D721Med (cell line): Measurements from ENCODE around the gene PRKCQ.

Experiments
- DNase-seq: peaks from one replicate; pipeline ENCODE4 v3.0.0; 2011; ENCODE audit warnings: low spot score; ENCODE audit not compliant: insufficient read length
- FAIRE-seq: peaks from 2 replicates; lab custom pipeline; 2011; peaks lifted over from hg19 to GRCh38; lab: Jason Lieb, UNC
- CTCF ChIP-seq: IDR thresholded peaks from 2 replicates; pipeline ENCODE4 v1.5.1; 2012; ENCODE audit warnings: mild to moderate bottlenecking, control low read depth; ENCODE audit not compliant: insufficient read depth; ENCODE audit errors: missing control alignments

The PRKCQ gene

GRCh38 chr10:6490614-6491013, 89.5 kb downstream of the PRKCQ start:
- FAIRE-seq (no peak), DNase-seq (no peak)
- no peak for TF ChIP-seq CTCF

- DNase-seq = no peak
- no peak for FAIRE-seq
- TF ChIP-seq CTCF = no peak
These were observed 92.2 kb downstream of the PRKCQ start for GRCh38 chr10:6487920-6488319.

- FAIRE-seq (no peak), DNase-seq (no peak)
- no peak for TF ChIP-seq CTCF
These were observed 93.8 kb downstream of the PRKCQ start for GRCh38 chr10:6486309-6486708.

- TF ChIP-seq CTCF = no peak
- FAIRE-seq = no peak
- no peak for DNase-seq
These were observed 97.2 kb downstream of the PRKCQ start for GRCh38 chr10:6482737-6483357.

GRCh38 chr10:6478722-6479121, 101.4 kb downstream of the PRKCQ start:
- FAIRE-seq (no peak), DNase-seq (no peak)
- no peak for TF ChIP-seq CTCF

- FAIRE-seq (no peak), DNase-seq (no peak)
- TF ChIP-seq CTCF = no peak
These were observed 103.1 kb downstream of the PRKCQ start for GRCh38 chr10:6476989-6477388.

GRCh38 chr10:6474871-6475270, 105.2 kb downstream of the PRKCQ start:
- TF ChIP-seq CTCF = no peak
- DNase-seq (no peak), FAIRE-seq (no peak)
